H1 (cell line): ENCODE results near the gene IYD. TPM values are rescaled to one million over a fixed set of nuclear protein-coding genes. Genes with fewer than 3 reads are reported as not detected.

Experiments
- CTCF ChIA-PET: fragments of 300-600 bp; sonication (Branson Sonifier 250); formaldehyde crosslinking; loops from one replicate; lab custom pipeline; 2021; ENCODE audit not compliant: partially characterized antibody; lab: Charles Lee
- POLR2A ChIA-PET: fragments of 300-600 bp; sonication (Branson Sonifier 250); formaldehyde crosslinking; loops from one replicate; lab custom pipeline; 2021; ENCODE audit warnings: inconsistent platforms; ENCODE audit not compliant: partially characterized antibody; lab: Charles Lee
- DNase-seq, 2 experiments: peaks; one replicate each; pipeline versions ENCODE4 v3.0.0 to v3.0.0-alpha.2; 2010 to 2022; ENCODE audit warnings: low spot score in 2 of 2, low read depth in 1 of 2, mixed read lengths in 1 of 2
- FAIRE-seq: peaks from 2 replicates; lab custom pipeline; 2011; peaks lifted over from hg19 to GRCh38; lab: Jason Lieb, UNC
- H2AFZ ChIP-seq: 2 replicates; pipeline ENCODE4 v1.8.1; 2012; ENCODE audit warnings: low read length, inconsistent platforms
- H2AK5ac ChIP-seq: 2 replicates; pipeline ENCODE4 v1.6.1; 2013; ENCODE audit warnings: low read depth, low read length
- H2BK120ac ChIP-seq: replicated peaks from 2 replicates; pipeline ENCODE3; 2013; ENCODE audit warnings: low read depth, low read length, inconsistent platforms
- H2BK12ac ChIP-seq: 2 replicates; pipeline ENCODE4 v1.6.1; 2013; ENCODE audit warnings: low read depth, low read length
- H2BK15ac ChIP-seq: 2 replicates; pipeline ENCODE4 v1.6.1; 2013; ENCODE audit warnings: low read length
- H2BK20ac ChIP-seq: 2 replicates; pipeline ENCODE4 v1.6.1; 2013; ENCODE audit warnings: low read length
- H2BK5ac ChIP-seq: 2 replicates; pipeline ENCODE4 v1.6.1; 2013; ENCODE audit warnings: low read depth, low read length
- H3K14ac ChIP-seq: 2 replicates; pipeline ENCODE4 v1.6.1; 2013; ENCODE audit warnings: inconsistent platforms; ENCODE audit not compliant: insufficient read length
- H3K18ac ChIP-seq: 2 replicates; pipeline ENCODE4 v1.6.1; 2013; ENCODE audit warnings: low read length; ENCODE audit errors: extremely low read depth
- H3K23ac ChIP-seq: 2 replicates; pipeline ENCODE4 v1.6.1; 2013; ENCODE audit warnings: inconsistent platforms; ENCODE audit not compliant: insufficient read length
- H3K23me2 ChIP-seq: 2 replicates; pipeline ENCODE4 v1.6.1; 2013; ENCODE audit warnings: low read depth, low read length
- H3K27ac ChIP-seq: 2 replicates; pipeline ENCODE4 v1.6.1; 2011; ENCODE audit warnings: low read depth, low read length, inconsistent platforms
- H3K27me3 ChIP-seq, 4 experiments: replicated peaks in 1 of 4; 1 replicate in 1 of 4; 2 replicates in 3 of 4; pipeline versions ENCODE4 v1.6.1 to v1.8.1; 2011 to 2013; ENCODE audit warnings: low read length in 3 of 4, mild to moderate bottlenecking in 3 of 4, inconsistent platforms in 2 of 4, mixed read lengths in 2 of 4, moderate library complexity in 1 of 4; ENCODE audit not compliant: control insufficient read depth in 3 of 4, insufficient read depth in 3 of 4; ENCODE audit errors: extremely low read depth in 1 of 4
- H3K36me3 ChIP-seq, 4 experiments: 2 replicates each; pipeline versions ENCODE4 v1.6.1 to v1.8.1; 2011 to 2013; ENCODE audit warnings: mild to moderate bottlenecking in 4 of 4, low read length in 3 of 4, moderate library complexity in 2 of 4, control low read depth in 1 of 4, inconsistent platforms in 1 of 4; ENCODE audit not compliant: insufficient read depth in 4 of 4, control insufficient read depth in 2 of 4
- H3K4ac ChIP-seq: replicated peaks from 2 replicates; pipeline ENCODE3; 2013; ENCODE audit warnings: low read length, low read depth, mixed read lengths, inconsistent platforms; ENCODE audit not compliant: insufficient read length
- H3K4me1 ChIP-seq, 4 experiments: replicated peaks in 1 of 4; 1 replicate in 1 of 4; 2 replicates in 3 of 4; pipeline versions ENCODE4 v1.6.1 to v1.8.1; 2011 to 2013; ENCODE audit warnings: low read length in 3 of 4, inconsistent platforms in 2 of 4, mixed read lengths in 1 of 4; ENCODE audit not compliant: insufficient read depth in 4 of 4, control insufficient read depth in 3 of 4
- H3K4me2 ChIP-seq, 2 experiments: 2 replicates each; pipeline versions ENCODE4 v1.6.1 to v1.8.1; 2011 to 2013; ENCODE audit warnings: low read depth in 2 of 2, low read length in 2 of 2, control low read depth in 1 of 2, inconsistent platforms in 1 of 2, mild to moderate bottlenecking in 1 of 2; ENCODE audit not compliant: insufficient read depth in 1 of 2
- H3K4me3 ChIP-seq, 4 experiments: fragments of 200-600, 300-600 bp in 1 of 4; sonication (generic), shearing (Covaris generic), sonication (Bioruptor Twin) in 1 of 4; 2 replicates each; pipeline versions ENCODE4 v1.5.1 to v1.8.1; 2011 to 2016; ENCODE audit warnings: low read length in 4 of 4, low read depth in 3 of 4, control low read depth in 2 of 4, inconsistent platforms in 2 of 4, mild to moderate bottlenecking in 2 of 4, mixed read lengths in 1 of 4, moderate library complexity in 1 of 4; ENCODE audit not compliant: insufficient read depth in 2 of 4; ENCODE audit errors: extremely low read depth in 1 of 4
- H3K56ac ChIP-seq: replicated peaks from 2 replicates; pipeline ENCODE3; 2013; ENCODE audit warnings: low read depth, mild to moderate bottlenecking, mixed read lengths, low read length, inconsistent platforms; ENCODE audit not compliant: insufficient read length
- H3K79me1 ChIP-seq: 2 replicates; pipeline ENCODE4 v1.6.1; 2013; ENCODE audit warnings: low read depth, low read length, control low read depth
- H3K79me2 ChIP-seq, 2 experiments: 2 replicates each; pipeline versions ENCODE4 v1.6.1 to v1.8.1; 2012 to 2013; ENCODE audit warnings: low read length in 2 of 2, mild to moderate bottlenecking in 2 of 2, inconsistent platforms in 1 of 2; ENCODE audit not compliant: insufficient read depth in 2 of 2, control insufficient read depth in 1 of 2
- H3K9ac ChIP-seq, 4 experiments: replicated peaks in 1 of 4; 1 replicate in 1 of 4; 2 replicates in 3 of 4; pipeline versions ENCODE4 v1.6.1 to v1.8.1; 2011 to 2013; ENCODE audit warnings: low read depth in 3 of 4, low read length in 3 of 4, control low read depth in 2 of 4, mild to moderate bottlenecking in 2 of 4, moderate library complexity in 2 of 4, inconsistent platforms in 1 of 4; ENCODE audit errors: extremely low read depth in 1 of 4
- H3K9me3 ChIP-seq, 2 experiments: 2 replicates each; pipeline versions ENCODE4 v1.6.1 to v1.8.1; 2012 to 2013; ENCODE audit warnings: mild to moderate bottlenecking in 2 of 2, moderate library complexity in 2 of 2, control low read depth in 1 of 2, inconsistent platforms in 1 of 2, low read depth in 1 of 2, low read length in 1 of 2, mixed read lengths in 1 of 2; ENCODE audit not compliant: insufficient read depth in 2 of 2
- H4K20me1 ChIP-seq, 2 experiments: replicated peaks in 1 of 2; 2 replicates each; pipeline versions ENCODE3 to v1.8.1; 2011 to 2013; ENCODE audit warnings: inconsistent platforms in 2 of 2, low read length in 2 of 2, mild to moderate bottlenecking in 1 of 2; ENCODE audit not compliant: insufficient read depth in 2 of 2, control insufficient read depth in 1 of 2
- H4K5ac ChIP-seq: 2 replicates; pipeline ENCODE4 v1.6.1; 2013; ENCODE audit warnings: low read length, low read depth, mixed read lengths, inconsistent platforms; ENCODE audit not compliant: insufficient read length
- H4K8ac ChIP-seq: 2 replicates; pipeline ENCODE4 v1.8.0; 2013; ENCODE audit warnings: mild to moderate bottlenecking, moderate library complexity, low read length, inconsistent platforms; ENCODE audit not compliant: insufficient read depth; ENCODE audit errors: extremely low read depth
- H4K91ac ChIP-seq: replicated peaks from 2 replicates; pipeline ENCODE3; 2013; ENCODE audit warnings: low read length, mixed read lengths, inconsistent platforms; ENCODE audit not compliant: insufficient read length
- WGBS, 2 experiments: shearing (Covaris generic) in 1 of 2; methylation state at CpG; one replicate each; pipeline versions ENCODE4 v1.1.6 to v1.1.7; 2013 to 2015; ENCODE audit warnings: low lambda C conversion rate in 2 of 2, mixed read lengths in 2 of 2, inconsistent platforms in 1 of 2, low coverage in 1 of 2, missing lambda C conversion rate in 1 of 2; ENCODE audit not compliant: insufficient replicate concordance in 2 of 2, insufficient coverage in 1 of 2, insufficient read length in 1 of 2; ENCODE audit errors: extremely low coverage in 1 of 2, missing lambda C conversion rate in 1 of 2; 5-methylcytosine and 5-hydroxymethylcytosine counted together
- polyA plus RNA-seq, 7 experiments: library from polyadenylated mRNA; depleted of rRNA in 3 of 7; stranded (reverse) in 5 of 7; unstranded in 2 of 7; fragments of >200 nt in 5 of 7; fragments of 200-250 nt in 2 of 7; gene quantifications; 1 replicate in 5 of 7; 2 replicates in 1 of 7; 4 replicates in 1 of 7; pipeline versions ENCODE4 v1.2.1 to v1.2.3, GENCODE V29; 2011 to 2013; ENCODE audit warnings: missing spikeins in 2 of 7, mixed read lengths in 2 of 7
- total RNA-seq: library from RNA; stranded (reverse); fragmentation: NEBNext Ultra II Directional; extraction: Animal tissue kit (Norgen Biotek cat#: 25700); gene quantifications from 2 replicates; pipeline ENCODE4 v1.2.1, GENCODE V29; 2021

The IYD gene
- total and polyA plus RNA-seq, 2 of the 8 experiments (the other 6 are each of a cell fraction or from before 2014, with no cell fraction given): not detected

GRCh38 chr6:150420926-150421325 lies 52.1 kb downstream of the IYD start:
- no peak overlapping the region for H3K23ac ChIP-seq
- no peak overlapping the region for H3K4me3 ChIP-seq
- H2BK5ac ChIP-seq: no peak overlapping the region
- no peak overlapping the region for H3K18ac ChIP-seq
- H3K4ac ChIP-seq: no peak overlapping the region
- H3K79me2 ChIP-seq: no peaks in the 10 kb centered on the region
- no peak overlapping the region for H2AK5ac ChIP-seq
- no peak overlapping the region for H3K4me2 ChIP-seq
- ChIA-PET CTCF (interaction anchor here (0.7 to 11.0 kb wide), 3 partner anchors 253 to 396 kb away, joined by 3 to 150 read pairs (median 3); no protein-coding TSS in a partner anchor), POLR2A (no interaction called here)
- DNase-seq: no peak
- H3K9ac ChIP-seq: no peak overlapping the region
- H4K8ac ChIP-seq: no peak overlapping the region
- H3K4me1 ChIP-seq: no peaks in the 10 kb centered on the region
- no peaks in the 10 kb centered on the region for H3K79me1 ChIP-seq
- H2BK15ac ChIP-seq: no peak overlapping the region
- H2BK12ac ChIP-seq: no peak overlapping the region
- H3K14ac ChIP-seq: no peak overlapping the region
- no peaks in the 10 kb centered on the region for H4K20me1 ChIP-seq
- no peaks in the 10 kb centered on the region for H3K36me3 ChIP-seq
- H3K27me3 ChIP-seq: no peaks in the 10 kb centered on the region
- no peak overlapping the region for H2BK120ac ChIP-seq
- 91% methylated on average over 3 of the region's 3 CpGs; no CpG with 5 or more reads in 1 of the 2 experiments for WGBS, 2 experiments
- no peak overlapping the region for H4K5ac ChIP-seq
- H3K23me2 ChIP-seq: no peaks in the 10 kb centered on the region
- no peak for FAIRE-seq
- H3K56ac ChIP-seq: no peak overlapping the region
- no peak overlapping the region for H2BK20ac ChIP-seq
- H4K91ac ChIP-seq: no peak overlapping the region
- H2AFZ ChIP-seq: no peak overlapping the region
- no peak overlapping the region for H3K27ac ChIP-seq
- peaks cover 7 to 12% of the 10 kb centered on the region in 2 experiments; a peak in 2 of 4 replicates for H3K9me3 ChIP-seq
